HG03565 (cell line): Measurements from ENCODE around the gene OR6N2.

ENCODE experiments used
- ATAC-seq: cut with Tn5 transposase; IDR thresholded peaks from one replicate; pipeline ENCODE4 v1.9.1; 2021; ENCODE audit warnings: mild to moderate bottlenecking, moderate library complexity; ENCODE audit not compliant: unreplicated experiment

Gene OR6N2

GRCh38 chr1:158771950-158772866 is 8.8 kb downstream of the OR6N2 start, which contains the start of gene OR6N1:
OR6N1 (minus strand) TSS chr1:158772195; CDS start chr1:158766682, 5,513 bp downstream.
- no peak for ATAC-seq

- ATAC-seq = no peak
These were observed 26.6 kb downstream of the OR6N2 start, which contains the start of gene OR6K6 for GRCh38 chr1:158754420-158754819. OR6K6 (plus strand) TSS chr1:158754720; CDS start chr1:158754888, 168 bp downstream.

DNA sequence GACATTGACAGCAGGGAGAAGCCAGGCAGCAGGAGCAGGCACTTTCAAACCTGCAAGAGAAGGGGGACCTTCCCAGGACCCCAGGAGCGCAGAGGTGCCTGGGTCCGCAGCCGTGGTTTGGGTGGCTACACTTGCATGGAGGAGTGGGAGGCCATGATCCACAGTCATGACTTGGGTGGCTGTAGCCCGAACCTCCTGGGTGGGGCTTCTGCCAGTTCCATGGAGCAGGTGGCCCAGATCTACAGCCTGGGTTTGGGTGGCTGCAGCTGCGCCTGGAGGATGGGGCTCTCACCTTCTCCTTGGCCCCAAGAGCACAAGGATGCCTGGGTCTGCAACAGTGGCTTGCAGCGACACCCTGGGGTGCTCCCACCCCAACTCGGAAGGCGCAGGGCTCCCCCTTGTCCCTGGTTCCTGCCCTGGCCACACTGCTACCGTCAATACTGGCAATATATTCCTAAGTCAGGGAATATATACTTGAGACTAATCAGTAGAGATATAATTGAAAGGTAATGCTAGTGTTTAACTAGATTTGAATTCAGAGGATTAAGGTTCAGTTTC is 28.8 kb downstream of the OR6N2 start:
- no peak for ATAC-seq

DNA sequence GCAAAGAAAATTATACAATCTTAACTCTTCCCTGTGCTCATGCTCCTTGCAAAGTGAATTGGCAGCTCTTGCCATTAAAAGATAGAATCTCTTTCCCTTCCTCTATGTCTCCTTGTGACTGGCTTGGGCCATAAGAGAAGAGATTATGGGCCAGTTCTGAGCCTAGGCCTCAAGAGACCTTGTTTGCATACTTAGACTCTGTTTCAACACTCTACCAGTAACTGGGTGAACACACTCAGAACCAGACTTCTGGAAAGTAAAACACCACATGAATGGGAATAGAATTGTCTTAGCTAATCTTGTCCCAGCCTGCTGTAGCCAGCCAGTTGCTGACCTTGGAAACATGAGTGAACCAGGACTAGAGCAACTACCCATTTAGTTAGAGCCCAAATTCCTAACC is 45.2 kb downstream of the OR6N2 start:
- no peak for ATAC-seq

- no peak for ATAC-seq
These were observed 48.5 kb downstream of the OR6N2 start for GRCh38 chr1:158732524-158732923.

DNA sequence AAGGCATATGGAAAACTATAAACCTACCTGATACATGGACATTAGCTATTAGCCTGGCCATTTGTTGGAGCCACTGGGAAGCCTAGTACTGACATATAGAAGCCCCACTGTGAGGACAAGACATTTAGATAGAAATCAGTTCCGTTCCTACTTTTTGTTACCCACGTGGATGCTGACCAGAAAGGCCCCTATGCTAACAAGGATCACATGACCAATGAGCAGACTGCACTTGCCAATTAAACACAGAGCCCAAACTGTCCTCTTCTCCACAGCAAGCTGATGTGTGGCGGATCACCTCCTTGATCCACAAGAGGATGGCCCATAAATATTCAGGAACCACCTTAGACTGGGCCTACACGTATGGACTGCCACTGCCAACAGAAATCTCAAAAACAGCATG is 49.3 kb downstream of the OR6N2 start:
- ATAC-seq = no peak

DNA sequence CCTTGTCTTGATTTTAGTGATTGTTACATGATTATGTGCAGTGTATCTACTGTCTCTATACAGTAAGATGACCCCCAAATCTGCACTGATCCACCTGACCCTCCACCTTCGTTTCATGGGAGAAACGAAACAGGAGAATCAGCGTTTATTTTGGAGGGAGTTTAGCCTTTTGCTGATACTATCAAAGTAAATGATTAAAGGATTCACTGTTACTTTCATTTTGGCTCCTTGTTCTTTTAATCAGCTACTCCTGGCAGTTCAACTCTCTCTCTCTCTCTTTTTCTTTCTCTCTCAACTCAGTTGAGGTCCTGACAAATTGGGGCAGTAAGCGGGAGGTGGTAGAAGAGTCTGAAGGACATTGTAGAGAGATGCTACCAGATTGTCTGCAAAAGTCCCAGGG is 50.6 kb downstream of the OR6N2 start:
- no peak for ATAC-seq

DNA sequence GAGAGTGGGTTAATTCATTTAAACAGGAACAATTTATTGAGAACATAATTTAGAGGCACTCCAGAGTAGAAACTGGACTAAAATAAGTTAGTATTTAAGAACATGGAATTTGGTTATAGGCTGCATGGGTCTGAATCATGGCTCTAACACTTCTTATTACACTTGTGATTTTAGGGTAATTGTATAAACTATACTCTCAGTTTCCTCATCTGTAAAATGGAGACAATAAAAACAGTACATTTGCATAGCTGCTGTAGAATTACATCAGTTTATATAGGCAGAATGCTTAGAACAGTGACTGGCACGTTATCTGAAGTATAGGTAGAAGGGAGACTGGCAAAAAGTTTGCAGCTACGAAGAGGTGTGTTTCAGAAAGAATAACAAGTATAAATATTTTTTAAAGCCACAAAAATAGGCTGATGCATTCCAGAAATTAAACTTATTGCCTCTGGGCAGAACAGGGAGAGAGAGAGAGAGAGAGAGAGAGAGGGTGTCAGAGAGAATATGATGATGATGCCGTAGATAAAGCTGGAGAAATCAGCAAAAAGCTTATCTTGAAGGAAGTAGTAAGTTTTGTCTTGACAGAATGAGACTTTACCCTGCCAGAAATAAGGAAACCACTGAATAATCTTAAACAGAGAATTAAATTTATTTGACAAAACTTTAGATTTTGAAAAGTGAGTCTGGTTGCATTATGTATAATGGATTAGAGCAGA is 52.3 kb downstream of the OR6N2 start:
- no peak for ATAC-seq

DNA sequence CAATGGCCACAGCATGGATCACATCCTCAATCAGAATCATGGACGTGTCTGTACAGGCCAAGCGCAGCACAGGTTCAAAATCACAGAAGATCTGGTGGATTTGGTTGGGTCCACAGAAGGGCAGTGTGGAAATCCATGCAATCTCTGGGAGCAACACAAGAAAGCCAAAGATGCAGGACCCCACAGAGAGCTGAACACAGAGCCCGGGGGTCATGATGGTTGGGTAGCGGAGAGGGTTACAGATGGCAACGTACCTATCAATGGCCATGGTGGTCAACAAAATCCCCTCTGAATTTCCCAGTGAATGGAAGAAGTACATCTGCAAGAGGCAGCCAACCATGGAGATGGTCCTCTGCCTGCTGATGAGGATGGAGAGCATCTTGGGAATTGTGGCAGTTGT is 56.6 kb downstream of the OR6N2 start:
- no peak for ATAC-seq
